ENCODE measurements around the gene PIK3AP1.

- TF ChIP-seq, protein P1, sequence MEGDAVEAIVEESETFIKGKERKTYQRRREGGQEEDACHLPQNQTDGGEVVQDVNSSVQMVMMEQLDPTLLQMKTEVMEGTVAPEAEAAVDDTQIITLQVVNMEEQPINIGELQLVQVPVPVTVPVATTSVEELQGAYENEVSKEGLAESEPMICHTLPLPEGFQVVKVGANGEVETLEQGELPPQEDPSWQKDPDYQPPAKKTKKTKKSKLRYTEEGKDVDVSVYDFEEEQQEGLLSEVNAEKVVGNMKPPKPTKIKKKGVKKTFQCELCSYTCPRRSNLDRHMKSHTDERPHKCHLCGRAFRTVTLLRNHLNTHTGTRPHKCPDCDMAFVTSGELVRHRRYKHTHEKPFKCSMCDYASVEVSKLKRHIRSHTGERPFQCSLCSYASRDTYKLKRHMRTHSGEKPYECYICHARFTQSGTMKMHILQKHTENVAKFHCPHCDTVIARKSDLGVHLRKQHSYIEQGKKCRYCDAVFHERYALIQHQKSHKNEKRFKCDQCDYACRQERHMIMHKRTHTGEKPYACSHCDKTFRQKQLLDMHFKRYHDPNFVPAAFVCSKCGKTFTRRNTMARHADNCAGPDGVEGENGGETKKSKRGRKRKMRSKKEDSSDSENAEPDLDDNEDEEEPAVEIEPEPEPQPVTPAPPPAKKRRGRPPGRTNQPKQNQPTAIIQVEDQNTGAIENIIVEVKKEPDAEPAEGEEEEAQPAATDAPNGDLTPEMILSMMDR (IDR thresholded peaks at IDR 0.05) = no peak
- no peak for TF ChIP-seq POLR2A (IDR thresholded peaks at IDR 0.05)
Measured at GRCh38 chr10:96758423-96758822, 38.1 kb upstream of the PIK3AP1 start.

Data from right lobe of liver (tissue), 4 donors.